GM19455 (cell line): ENCODE data around the gene MYO1G.

Experiments
- ATAC-seq: cut with Tn5 transposase; IDR thresholded peaks from one replicate; pipeline ENCODE4 v1.9.1; 2021; ENCODE audit not compliant: unreplicated experiment

Gene MYO1G

DNA sequence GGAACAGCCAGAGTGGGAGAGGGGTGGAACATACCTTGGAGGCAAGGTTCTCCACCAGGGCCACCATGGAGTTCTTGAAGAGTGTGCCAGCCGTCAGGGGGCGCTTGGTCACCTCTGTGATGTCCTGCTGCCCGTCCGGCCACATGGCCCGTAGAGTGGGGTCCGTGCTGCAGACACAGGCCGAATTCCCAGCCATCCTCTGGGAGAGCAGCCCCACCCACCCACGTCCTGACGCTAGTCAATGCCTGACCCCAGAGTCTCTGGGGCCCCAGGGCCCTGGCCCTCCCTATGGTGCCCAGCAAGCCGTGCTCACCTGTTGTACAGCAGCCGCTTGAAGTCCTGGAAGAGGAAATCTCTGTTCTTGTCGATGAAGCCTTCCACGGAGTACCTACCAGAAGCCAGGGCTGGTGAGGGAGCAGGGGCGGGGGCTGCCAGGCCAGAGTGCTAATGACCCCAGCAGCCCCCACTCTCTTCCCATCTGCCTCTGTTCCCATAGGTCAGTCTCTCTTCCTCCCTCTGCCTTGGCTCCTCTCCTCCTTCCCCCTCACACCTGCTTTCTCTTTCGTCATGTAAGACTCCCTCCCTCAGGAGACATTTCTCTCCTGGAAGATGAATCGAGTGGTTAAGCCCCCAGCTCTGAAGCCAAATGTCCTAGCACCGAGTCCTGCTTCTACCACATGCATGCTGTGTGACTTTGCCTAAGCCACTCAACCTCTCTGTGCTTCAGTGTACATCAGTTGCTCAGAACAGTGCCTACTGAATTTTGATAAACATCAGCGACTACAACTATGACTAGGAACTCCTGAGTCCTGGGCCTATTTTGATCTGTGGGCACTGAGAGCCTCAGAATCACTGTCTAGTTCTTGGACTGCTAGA, 11.0 kb downstream of the MYO1G start:
- ATAC-seq, result no peak

DNA sequence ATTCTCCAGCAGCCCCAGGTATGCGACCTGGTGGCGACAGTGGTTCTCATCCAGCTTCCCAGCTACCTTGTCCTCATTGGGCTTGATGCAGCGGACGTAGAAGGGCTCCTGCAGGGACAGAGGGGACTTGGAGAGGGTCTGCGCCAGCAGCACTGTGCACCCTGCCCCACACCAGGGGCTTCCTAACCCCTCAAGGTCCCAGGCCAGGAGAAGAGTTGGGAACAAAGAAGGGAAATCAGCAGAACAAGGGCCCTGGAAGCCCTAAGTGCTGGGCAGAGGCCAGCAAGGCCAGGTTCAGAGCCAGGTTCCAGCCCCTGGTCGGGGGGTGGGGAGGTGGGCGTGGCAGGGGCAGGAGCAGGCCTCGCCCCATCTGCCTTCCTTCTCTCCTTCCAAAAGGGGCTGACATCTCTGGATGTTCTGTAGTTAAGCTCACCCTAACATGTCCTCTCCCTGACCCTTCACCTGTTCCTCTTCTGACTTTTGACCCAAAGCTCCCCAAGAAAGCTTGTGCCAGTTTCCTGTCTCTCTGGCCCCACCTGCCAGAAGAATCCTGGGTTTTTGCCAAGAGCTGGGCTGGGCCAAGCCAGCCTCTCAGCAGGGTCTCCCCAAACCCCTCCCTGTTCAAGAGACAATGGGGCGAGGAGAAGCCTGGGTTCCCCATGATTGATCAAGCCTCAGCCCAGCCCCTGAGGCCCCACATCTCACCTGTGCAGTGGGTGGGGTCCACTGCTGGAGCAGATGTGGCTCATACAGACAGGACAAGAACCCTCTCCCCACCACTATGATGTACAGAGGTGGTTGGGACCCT, 11.9 kb downstream of the MYO1G start:
- no peak for ATAC-seq

DNA sequence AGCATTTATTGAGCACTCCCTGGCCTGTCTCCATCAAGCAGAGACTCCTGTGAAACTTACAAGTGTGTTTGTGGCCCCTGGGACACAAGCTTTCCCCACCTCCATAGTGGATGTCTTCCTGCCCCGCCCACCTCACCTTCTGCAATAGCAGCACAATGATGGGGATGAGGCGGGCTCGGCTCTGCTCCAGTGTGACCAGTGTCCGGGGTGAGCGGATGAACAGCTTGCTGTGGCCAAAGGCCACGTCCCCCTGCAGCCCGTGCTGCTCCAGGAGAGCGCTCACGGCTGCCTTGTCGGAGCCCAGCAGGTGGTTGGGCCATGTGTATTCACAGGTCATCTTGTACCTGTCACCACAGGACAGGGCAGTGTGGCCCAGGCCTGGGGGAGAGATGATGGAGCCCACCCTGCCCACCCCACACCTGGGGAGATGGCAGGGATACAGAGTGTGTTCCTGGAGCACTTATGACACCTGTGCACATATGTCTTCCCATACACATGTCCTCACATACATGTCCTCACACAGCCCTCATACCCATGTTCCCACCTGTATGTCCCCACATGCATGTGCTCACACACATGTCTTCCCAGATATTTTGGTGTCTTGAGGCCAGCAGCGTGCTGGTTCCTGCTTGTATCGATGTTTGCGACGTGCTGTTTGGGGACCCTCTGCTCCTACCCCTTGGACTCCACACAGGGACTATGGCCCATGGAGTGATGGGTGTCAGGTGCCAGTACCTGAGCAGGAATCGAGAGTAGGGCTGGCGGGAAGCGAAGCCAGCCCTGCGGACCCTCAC, 12.7 kb downstream of the MYO1G start:
- ATAC-seq, result no peak

DNA sequence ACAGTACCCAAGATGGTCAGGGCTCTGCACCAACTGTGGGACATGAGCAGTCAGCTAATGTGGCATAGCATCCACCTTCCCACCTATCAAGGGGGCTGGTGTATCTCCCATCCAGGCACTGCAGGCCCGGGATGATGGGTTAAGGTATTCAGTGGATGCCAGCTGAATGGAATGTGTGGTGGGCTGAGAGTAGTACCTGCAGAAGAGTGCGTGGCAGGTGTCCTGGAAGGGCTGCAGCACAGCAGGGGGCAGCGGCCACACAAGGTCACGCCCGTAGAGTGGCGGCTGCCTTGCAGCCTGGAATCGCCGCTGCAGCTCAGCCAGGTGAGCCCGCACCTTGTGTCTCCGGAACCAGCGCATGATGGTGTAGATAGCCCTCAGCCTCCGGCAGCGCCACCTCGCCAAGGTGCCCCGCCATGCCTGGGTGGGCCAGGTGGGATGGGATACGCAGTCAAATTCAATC, 13.3 kb downstream of the MYO1G start:
- ATAC-seq, result no peak

DNA sequence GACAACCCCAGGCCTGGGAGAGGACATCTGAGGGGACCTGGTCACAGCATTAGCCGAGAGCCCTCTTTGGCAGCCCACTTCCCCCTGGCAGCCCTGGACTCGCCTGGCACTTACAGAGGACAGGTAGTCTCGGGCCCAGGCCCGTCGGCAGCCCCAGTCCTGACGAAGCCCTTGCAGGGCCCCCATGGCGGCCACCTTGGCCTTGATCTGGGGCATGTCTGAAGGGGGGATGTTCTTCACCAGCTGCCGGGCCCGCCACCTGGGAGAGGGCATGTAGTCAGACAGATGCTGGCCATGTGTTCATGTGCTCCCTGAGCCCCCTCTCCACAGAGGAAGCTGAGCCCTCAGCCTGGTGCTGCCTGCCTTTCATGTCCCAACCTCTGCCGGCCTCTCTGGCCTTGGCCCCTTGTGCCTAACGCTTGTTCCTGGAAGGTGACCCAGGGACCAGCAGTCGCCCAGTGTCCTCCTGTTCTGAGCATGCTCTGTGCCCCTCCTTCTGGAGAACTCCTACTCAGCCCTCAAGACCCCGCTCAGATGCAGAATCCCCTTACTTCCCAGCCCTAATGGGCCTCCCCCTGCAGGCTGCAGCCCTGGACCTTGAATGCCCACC, 13.9 kb downstream of the MYO1G start:
- ATAC-seq, result no peak

DNA sequence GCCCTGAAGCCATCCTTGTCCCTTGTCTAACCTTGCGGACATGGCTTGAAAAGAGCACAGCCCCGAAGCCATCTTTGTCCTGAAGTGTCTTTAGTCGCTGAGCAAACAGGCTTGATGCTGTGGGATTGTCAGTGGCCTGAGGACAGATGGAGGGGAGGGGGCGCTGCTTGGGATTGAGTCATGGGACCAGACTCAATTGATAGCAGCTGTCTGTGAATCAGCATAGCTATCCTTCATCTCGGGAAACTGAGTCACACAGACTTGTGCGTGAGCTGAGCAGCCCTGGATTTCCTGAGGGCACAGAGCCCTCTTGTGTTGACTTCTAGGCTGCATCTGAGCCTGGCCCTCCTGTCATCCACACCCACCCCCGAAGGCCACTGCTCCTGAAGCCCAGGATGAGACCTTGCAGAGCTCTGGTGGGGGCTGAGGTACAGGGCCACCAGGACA, 14.4 kb downstream of the MYO1G start:
- ATAC-seq, result no peak

DNA sequence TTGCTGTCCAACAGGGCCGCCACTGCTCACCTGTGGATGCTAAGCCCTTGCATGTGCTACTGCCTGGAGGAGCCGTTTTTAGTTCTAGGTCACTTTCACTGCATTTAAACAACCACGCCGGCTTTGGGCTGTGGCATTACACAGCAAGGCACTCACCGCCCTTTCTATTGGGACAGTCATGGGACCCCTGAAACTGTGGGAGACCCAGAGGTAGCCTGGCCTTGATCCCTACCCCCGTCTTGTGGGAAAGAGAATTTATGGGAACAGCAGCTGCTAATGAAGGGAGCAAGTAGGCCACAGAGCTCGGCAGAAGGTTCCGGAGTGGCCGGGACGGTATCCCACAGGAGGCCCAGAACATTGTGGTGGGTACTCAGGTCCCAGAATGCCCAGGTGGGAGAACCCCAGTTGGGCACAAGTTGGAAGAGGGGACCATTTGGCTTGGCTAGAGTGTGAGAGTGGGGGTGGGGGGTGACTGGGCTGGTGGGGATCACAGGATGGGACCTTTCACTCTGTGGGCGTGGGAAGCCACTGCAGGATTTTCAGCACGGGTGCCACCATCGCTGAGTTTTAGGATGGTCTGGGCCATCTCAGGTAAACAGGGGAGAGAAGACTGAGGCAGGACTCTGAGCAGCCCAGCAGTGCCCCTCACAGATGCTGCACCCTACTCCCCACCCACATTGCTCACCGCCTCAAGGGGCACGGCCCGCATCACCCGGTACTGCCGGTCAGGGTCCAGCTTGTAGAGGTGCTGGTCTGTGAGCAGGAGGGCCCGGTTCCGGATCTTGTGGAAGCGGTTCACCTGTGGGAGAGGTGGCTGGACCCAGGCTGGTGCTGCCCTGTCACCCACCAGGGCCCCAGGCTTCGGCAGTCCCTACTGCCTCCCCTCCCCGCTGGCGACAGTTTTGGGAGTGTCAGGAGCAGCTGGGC, 15.2 kb downstream of the MYO1G start:
- no peak for ATAC-seq

DNA sequence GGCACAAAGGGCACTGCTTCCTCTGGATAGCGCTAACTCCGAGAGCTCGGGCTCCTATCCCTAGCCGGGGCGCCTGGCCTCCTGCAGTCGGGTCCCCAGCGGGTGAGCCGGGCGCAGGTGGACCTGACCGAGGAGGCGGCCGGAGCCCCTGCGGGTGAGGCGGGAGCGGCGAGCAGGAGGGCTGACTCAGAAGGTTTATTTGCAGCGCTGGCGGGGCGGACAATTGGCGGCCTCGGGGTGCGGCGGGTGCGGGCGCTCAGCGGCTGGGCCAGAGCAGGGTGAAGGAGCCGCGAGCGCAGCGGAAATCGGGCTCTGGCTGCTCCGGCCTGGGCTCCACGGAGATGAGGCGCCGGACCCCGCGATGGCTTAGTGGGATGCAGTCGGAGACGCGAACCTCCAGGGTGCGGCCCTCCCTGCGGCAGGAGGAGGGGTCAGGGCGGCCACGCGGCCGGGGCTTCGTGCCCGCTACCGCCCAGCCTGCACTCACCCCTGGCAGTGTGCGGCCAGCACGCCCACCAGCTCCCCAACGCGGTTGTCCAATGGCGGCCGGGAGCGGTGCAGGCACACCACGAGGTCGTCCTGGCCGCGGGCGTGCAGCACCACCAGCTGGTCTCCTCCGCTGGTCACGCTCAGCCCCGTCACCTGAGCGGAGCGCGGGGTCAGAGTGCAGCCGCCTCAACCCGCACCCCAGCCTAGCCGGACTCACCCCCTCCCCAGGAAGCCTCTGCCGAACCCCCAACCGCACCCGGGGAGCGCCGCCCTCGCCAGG, 16.1 kb downstream of the MYO1G start:
- no peak for ATAC-seq

DNA sequence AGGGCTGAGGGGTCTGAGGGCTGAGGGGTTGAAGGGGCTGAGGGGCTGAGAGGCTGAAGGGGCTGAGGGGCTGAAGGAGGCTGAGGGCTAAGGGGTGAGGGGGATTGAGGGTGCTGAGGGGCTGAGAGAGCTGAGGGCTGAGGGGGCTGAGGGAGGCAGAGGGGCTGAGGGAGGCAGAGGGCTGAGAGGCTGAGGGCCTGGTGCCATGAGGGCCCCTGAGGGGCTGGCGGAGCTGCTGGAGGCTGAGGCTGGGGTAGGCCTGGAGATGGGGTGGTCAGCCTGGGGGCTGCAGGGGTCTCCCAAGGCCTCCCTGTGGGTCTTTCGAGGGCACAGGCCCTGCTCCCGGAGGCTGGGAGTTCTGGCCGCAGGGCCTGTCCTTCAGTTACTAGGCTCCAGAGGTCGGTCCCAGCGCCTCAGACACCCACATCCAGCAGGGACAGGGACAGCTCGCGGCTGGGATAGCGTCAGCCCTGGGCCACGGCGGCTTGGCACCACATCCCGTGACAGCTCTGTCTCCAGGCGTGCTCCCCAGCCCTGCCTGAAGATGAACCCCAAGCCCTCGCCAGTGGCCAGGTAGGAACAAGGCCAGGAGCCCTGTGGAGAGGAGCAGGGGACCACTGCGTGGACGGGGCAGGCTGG, 16.9 kb downstream of the MYO1G start:
- ATAC-seq, result no peak

DNA sequence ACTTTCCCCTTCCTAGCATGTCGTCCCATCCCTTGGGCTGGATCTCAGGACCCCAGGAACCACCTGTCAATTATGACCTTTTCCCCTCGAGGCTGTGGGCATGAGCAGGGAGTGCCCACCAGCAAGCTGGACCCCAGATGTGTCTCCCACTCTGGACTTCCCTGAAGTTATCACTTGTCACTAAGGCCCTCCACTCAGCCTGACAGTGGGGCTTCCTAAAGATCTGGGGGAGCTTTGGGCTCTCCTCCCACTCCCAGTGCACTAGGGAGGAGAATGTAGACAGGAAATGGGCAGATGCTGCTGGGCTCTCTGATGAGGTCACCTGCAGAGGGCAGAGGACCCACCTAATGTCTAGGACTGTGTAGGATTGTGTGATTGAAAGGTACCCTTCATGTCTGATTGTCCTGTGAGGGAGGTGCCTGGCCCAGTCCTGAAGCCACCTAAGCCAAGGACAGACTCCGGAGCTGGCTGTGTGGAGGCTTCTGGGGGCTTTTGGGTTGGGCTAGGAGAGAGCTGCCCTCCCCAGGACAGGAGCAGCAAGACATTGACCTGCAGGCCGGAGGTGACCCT, 18.7 kb downstream of the MYO1G start:
- no peak for ATAC-seq

DNA sequence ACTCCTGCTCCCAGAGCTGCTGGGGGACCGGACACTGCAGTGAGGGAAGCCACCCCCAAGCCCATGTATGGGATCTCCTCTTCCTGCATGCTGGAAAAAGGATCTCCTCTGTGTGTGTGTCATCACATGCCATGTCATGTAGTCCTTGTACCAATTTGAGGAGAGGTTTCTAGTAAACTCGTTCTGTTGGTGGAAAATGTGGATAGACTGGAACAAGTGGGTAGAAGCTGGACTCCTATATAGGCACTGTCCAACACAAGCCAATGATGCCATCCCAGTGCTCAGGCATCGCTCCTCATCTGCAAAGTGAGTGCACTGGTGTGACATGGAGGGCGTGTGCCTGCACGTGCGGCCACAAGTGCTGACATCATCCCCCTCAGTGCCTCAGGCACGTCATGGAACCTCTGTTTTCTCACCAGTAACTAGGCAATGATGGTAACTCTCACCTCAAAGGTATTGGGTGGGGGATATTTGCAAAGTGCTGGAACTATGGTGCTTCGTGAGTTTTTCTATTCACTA, 19.3 kb downstream of the MYO1G start:
- no peak for ATAC-seq

DNA sequence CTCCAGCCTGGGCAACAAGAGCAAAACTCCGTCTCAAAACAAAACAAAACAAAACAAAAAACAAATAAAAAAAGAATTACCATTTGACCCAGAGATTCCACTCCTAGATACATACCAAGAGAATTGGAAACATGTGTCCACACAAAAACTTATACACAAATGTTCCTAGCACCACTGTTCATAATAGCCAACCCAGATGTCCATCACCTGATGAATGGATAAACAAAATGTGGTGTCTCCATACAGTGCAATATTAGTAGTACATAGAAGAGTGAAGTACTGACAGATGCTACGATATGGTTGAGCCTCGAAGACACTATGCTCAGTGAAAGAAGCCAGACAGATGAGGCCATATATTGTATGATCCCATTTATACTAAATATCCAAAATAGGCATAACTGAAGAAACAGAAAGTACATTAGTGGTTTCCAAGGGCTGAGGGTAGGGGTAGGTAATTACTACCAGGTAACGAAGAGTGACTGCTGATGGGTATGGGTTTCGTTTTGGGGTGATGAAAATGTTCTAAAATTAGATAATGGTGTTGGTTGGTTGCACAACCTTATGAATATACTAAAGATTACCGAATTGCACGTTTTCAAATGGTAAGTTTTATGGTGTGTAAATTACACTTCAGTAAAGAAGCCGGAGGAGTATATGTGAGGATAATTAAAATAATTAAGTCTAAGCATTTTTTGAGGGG, 20.0 kb downstream of the MYO1G start:
- no peak for ATAC-seq

DNA sequence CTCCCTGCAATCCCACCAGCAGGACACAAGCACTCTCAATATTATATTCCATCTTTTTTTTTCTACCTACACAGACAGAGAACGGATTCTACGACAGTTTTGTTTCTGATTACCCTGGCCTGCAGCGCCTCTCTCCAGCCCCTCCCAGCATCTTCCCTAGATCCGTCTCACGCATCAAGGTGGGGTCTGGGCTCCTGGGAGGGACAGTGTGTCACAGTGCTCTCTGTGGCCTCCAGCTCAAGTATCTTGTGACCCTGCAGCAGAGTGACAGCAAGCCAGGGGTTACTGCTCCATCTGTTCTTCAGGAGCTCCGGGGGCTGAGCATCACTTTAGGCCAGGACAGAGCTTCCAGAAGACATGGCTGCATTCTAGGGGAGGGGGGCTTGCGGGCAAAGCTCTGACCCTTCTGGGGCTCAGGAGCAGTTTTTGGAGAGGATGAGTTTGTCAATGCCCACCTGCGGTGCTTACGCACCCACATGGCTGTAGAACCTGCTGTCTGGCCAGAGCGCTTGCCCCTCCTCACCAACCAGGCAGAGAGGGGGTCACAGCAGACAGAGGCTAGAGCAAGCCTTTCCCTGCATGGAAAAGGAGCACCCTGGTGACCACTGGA, 22.6 kb downstream of the MYO1G start:
- ATAC-seq, result no peak

DNA sequence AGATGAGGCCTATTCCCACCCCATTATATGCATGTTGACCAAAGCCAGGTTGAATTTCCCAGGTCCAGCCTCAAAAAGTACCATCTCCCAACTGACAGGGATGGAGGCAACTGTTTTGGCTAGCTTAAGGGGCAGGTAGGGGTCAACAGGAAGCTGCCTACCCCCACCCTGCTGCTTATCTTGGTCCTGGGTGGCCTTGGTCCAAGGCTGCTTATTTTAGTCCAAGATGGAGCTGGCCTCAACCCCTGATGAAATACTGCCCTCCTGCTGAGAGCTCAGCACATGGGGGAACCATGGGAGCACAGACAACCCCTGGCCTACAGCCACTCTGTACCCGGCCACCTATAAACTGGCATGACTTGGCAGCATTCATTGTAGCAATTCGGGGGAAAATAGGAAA, 23.1 kb downstream of the MYO1G start:
- no peak for ATAC-seq

DNA sequence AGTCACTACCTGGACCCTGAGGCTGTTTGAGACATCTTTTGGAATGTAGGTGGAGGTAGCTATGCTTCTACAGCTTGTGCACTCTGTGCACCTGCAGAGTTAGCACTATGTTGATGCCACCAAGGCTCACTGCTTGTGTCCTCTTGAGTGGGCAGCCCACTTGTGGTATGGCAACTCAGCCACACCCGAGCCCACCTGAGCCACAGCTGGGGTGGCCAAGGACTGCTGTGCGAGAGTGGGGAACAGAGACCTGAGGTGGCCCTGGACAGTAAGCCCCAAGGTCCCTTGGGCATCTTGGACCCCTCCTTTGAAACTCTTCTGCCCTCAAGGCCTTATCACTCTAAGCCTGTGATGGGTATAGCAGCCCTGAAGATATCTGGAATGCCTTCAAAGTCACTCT, 25.7 kb downstream of the MYO1G start:
- ATAC-seq, result no peak

DNA sequence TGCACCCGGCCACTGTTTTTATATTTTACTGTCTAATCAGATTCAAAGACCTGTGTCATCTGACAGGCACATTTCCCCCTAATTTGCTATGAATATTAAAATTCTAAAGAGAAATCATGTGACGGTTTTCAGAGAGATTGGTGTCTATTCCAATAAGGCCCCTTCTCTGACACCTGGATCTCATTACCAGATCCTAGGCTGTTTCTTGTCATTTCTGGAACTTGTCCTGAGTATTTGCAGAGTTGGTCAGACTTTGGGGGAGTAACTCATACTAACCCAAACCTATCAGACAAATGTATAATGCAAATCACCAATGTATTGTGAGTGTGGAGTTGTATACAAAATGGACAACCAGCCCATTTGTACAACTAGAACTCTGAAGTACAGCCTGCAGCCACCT, 29.5 kb downstream of the MYO1G start:
- ATAC-seq, result no peak

DNA sequence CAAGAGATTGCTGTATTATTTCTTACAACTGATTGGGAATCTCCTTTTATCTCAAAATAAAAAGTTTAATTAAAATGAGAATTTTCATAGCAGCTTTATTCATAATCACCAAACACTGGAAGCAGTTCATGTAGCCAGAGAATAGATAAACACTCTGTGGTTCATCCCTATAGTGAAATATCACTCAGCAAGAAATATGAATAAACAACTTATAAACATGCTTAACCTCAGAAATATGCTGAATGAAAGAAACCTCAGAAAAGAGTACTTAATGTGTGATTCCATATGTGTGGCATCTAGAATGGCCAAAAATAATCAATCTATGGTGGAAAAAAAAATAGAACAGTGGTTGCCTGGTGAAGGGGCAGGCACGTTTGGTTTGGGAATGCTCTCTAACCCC, 33.3 kb downstream of the MYO1G start:
- ATAC-seq, result no peak
